HG03439 (cell line): ENCODE results near the gene MACROD2.
"Not testable (repeated sequence)": the region's sequence is repeated elsewhere in the genome, so short reads cannot be mapped to it uniquely, and the experiment has no call there.

Experiments used
- ATAC-seq: cut with Tn5 transposase; IDR thresholded peaks from one replicate; pipeline ENCODE4 v1.9.1; 2021; ENCODE audit warnings: mild to moderate bottlenecking, moderate library complexity; ENCODE audit not compliant: unreplicated experiment

The MACROD2 gene

GRCh38 chr20:15802020-15802419 is 1806.7 kb downstream of the MACROD2 start:
- ATAC-seq: no peak

GRCh38 chr20:15805154-15805553 is 1809.8 kb downstream of the MACROD2 start:
- no peak for ATAC-seq

- ATAC-seq: no peak
Measured at GRCh38 chr20:15806105-15806504, 1810.8 kb downstream of the MACROD2 start.

- no peak for ATAC-seq
Measured at GRCh38 chr20:15807271-15807670, 1812.0 kb downstream of the MACROD2 start.

- ATAC-seq: not testable (repeated sequence)
Measured at GRCh38 chr20:15807771-15808170, 1812.5 kb downstream of the MACROD2 start.

GRCh38 chr20:15811951-15812350 is 1816.6 kb downstream of the MACROD2 start:
- no peak for ATAC-seq

GRCh38 chr20:15812696-15813095 is 1817.4 kb downstream of the MACROD2 start:
- no peak for ATAC-seq

GRCh38 chr20:15814360-15814759 is 1819.0 kb downstream of the MACROD2 start:
- no peak for ATAC-seq

- no peak for ATAC-seq
Measured at GRCh38 chr20:15814911-15815310, 1819.6 kb downstream of the MACROD2 start.

- no peak for ATAC-seq
Measured at GRCh38 chr20:15817351-15817750, 1822.0 kb downstream of the MACROD2 start.

GRCh38 chr20:15818651-15819071 is 1823.3 kb downstream of the MACROD2 start:
- ATAC-seq: no peak

- ATAC-seq: no peak
Measured at GRCh38 chr20:15823718-15824117, 1828.4 kb downstream of the MACROD2 start.

- no peak for ATAC-seq
Measured at GRCh38 chr20:15827628-15828027, 1832.3 kb downstream of the MACROD2 start.

- ATAC-seq: no peak
Measured at GRCh38 chr20:15831201-15831600, 1835.9 kb downstream of the MACROD2 start.

GRCh38 chr20:15832512-15832911 is 1837.2 kb downstream of the MACROD2 start:
- no peak for ATAC-seq

GRCh38 chr20:15834857-15835256 is 1839.5 kb downstream of the MACROD2 start:
- no peak for ATAC-seq

GRCh38 chr20:15835811-15836210 is 1840.5 kb downstream of the MACROD2 start:
- ATAC-seq: no peak

- ATAC-seq: no peak
Measured at GRCh38 chr20:15836634-15837033, 1841.3 kb downstream of the MACROD2 start.

- ATAC-seq: no peak
Measured at GRCh38 chr20:15837563-15837962, 1842.2 kb downstream of the MACROD2 start.

- ATAC-seq: no peak
Measured at GRCh38 chr20:15838466-15838865, 1843.2 kb downstream of the MACROD2 start.

- ATAC-seq: no peak
Measured at GRCh38 chr20:15840636-15841301, 1845.5 kb downstream of the MACROD2 start.

- ATAC-seq: no peak
Measured at GRCh38 chr20:15842872-15843271, 1847.6 kb downstream of the MACROD2 start.

- ATAC-seq: no peak
Measured at GRCh38 chr20:15843777-15844176, 1848.5 kb downstream of the MACROD2 start.
